Effector CD8-positive, alpha-beta T cell (primary cell): ENCODE results near the gene SKI.
"Not testable (repeated sequence)": the region's sequence is repeated elsewhere in the genome, so short reads cannot be mapped to it uniquely, and the experiment has no call there.

Source experiments
- DNase-seq: peaks from one replicate; lab custom pipeline; 2025; lab: John Stamatoyannopoulos, UW

SKI gene

GRCh38 chr1:2291577-2291976 is 63.5 kb downstream of the SKI start:
- no peak for DNase-seq

DNA sequence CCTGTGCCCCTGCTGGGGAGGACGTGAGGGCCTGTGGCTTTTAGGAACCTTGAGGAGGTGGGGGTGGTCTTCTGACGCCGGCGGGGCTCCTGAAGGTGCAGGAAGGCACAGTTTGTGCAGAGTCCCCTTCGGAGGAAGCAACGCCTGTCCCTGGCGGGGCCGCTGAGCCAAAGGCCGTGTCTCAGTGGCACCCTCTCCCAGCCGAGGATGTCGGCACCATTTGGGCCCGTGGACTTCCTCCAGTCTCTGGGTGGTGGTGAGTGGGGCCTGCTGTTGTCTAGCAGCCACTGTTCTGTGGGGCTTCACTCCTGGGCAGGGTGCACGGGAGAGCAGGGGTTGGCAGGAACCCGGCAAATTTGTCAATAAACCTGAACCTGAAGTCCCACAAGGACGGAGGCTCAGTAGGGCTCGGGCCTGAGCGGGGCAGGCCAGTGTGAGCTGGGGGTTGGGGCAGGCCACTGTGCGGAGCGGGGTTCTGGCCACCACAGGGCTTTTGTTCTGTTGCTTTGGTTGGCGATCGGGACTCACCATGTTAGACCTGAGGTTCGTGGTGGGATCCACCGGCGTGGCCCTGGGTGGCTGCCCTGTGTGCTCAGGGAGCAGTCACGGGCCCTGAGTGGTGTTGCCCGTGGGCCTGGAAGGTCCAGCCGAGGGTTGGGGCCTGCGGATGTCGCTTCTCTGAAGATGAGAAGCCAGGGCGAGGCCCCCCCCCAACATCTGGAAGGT is 64.8 kb downstream of the SKI start:
- no peak for DNase-seq

DNA sequence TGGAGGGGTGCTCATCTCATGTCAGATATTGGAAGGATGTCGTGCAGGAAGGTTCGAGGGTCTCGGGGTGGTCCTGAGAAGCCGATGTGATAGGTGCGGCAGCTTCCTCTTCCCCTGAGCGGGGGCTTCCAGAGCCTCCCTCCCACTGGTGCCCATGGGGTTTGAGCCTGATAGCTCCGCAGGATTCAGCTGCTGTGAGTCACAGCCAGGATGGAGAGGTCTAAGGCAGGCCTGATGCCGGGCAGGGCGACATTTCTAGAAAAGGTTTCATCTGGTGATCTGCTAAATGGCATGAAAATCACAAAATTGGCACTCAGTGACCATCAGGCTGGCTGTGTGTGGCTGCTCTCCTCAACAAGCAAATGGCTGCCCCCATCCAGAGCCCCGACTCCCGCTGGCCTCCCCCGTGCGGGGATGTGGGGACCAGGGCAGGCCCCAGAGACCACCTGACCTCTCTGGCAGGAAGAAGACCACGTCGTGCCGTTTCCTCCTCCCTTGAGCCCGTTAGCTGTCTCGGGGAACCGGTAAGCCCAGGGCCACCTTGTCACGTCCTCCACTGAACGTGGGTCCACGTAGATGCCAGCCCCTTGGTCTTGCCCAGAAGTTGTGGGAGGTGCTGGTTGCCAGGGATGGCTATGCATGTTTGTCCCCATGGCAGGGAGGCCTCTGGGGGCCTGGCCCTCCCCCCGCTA is 66.1 kb downstream of the SKI start:
- no peak for DNase-seq

DNA sequence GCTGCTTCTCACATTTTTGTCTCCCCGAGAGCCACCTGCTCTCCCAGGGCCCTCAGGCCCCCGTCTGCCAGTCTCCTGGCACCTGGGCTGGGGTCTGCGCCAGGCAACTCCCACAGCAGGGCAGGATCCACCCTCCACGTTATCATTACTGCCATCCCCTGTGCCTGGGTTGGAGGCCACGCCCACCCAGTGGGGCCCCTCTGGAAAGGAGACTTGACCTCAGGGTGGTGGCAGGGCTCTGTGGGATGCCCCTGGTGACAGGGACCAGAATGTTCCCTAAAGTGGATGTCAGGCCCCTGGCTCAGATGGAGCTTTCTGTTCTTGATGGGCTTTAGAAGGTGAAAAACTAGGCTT is 66.6 kb downstream of the SKI start:
- DNase-seq = no peak

GRCh38 chr1:2295526-2295925 is 67.4 kb downstream of the SKI start:
- no peak for DNase-seq

DNA sequence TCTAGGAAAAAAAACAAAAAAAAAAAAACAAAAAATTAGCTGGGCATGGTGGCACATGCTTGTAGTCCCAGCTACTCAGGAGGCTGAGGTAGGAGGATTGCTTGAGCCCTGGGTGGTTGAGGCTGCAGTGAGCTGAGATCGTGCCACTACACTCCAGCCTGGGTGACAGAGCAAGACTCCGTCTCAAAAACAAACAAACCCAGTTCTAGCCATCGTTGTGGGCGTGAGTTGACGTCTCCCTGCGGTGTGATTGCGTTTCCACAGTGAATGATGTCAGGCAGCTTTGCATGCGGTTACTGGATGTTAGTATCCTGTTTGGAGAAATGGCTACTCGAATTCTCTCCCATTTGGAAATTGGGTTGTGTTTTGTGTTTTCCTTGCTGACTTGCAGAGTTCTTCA is 68.1 kb downstream of the SKI start:
- not testable (repeated sequence) for DNase-seq

DNA sequence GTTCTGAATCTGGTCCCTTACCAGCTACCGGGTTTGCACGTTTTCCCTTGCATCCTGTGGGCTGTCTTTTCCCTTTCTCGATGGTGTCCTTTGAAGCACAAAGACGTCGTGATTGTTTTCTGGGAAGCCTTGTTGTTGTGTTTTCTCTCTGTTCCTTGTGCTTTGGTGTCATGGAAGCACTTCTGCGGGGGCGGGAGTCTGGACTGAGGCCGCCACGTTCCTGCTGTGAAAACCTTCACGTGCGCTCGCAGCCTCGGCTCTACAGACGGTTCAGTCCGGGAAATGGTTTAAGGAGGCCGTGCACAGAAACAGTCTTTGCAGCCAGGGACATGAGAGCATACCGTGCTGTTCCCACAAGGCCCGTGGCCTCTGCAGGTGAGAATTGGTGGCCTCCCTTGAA is 68.5 kb downstream of the SKI start:
- DNase-seq = no peak

DNA sequence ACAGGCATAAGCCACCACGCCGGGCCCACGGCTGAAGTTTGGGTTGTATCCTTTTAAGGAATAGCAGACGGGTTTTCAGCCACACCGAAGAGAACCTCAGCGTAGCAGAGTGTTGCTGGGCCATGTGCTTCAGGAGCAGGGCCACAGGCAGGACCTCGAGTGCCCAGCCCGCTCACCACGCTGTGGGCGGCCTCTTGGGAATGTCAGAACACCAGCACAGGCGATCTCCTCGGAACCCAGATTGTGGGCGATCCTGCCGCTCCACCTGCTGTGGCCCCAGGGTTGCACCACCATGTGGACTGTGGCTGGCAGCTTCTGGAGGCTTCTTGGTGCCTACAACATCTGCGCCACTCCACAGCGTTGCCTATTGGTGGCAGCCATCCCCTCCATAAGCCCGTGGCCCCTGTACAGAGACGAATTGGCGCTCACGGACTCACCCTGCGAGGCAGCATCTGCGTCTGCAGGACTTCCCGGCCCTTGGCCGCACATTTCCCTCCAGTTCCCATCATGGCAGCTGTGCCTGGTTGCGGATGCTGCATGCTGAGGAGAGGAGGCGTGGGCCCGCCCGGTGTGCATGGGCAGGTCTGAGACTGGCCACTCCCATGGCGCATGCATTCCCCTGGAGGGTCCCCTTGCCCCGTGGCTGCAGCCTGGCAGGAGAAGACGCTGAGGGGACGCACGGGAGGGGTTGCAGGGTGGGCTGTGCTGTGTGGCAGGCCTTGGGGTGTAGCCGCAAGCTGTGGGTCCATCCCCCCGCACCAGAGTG is 69.3 kb downstream of the SKI start:
- no peak for DNase-seq

DNA sequence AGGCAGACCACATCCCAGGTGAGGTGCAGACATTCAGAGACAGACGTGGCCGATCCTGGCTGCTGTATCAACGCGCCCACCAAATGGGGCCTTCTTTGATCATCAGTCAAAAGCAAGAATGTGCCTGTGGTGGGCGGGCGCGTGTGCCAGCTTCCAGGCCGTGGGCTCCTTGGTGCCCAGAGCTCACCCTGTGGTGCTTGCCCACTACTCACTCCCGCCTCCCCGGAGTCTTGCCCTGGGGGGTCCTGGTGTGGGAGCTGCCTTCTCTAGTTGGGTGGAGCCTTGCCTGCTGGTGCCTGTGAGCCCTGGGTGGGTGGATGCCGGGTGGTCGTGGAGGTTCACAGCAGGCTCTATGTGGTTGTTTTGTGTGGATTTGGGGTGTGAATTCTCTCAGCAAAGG is 70.6 kb downstream of the SKI start:
- DNase-seq = no peak

DNA sequence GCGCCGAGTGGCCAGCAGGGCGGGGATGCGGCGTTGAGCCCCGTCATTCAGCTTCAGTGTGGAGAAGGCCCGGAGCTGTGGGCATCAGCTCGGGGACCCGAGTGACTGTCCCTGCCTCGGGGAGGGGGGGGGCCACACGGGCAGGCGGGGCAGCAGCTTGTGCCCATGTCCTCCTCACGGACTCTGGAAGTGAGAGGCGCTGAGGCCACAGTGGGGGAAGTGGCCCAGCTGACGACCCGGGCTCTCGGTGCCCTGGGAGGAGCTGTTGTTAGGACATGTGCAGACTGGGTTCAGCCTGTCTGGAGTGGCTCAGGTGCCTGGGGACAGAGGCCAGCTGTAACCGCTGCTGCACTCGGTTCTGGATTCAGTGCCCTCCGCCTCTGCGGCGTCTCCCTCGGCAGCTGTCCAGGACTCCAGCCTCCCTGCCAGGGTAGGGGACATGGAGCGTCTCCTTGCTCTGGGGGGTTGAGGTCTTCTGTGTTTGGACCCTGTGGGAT is 71.1 kb downstream of the SKI start:
- DNase-seq = no peak

GRCh38 chr1:2300004-2300771 is 72.1 kb downstream of the SKI start:
- DNase-seq = peak; percentile 54

- DNase-seq = peak; percentile 85
Observed at GRCh38 chr1:2300851-2301606, 72.9 kb downstream of the SKI start.

DNA sequence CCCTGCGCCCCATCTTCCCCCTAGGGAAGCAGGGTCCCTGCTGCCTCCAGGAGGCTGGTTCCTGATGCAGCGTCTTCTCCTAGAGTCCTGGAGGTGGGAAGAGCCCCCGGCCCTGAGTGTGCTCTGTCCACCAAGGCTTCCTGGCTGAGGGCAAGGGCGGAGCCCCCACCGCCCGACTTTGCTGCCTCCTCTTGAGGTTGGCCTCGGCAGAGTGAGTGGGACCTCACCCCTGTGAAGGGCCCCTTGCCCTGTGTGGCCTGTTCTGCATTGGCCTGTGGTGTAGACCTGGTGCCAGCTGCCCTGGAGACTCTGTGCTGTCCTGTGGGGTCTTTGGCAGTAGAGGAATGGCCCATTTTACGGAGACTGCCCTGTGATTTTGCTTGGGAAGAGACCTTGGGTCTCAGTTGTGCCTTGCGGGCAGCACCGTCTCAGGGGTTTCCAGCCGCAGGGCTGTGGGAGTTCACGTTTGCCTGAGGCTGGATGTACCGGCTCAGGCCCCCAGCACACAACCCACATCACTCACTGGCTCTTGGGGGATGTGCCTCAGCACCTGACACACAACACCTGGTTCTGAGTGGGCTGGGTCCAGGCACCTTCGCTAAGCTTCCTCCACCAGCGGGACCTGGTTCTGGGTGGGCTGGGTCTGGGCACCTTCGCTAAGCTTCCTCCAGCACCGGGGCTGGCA is 73.6 kb downstream of the SKI start:
- peak; percentile 24 for DNase-seq

DNA sequence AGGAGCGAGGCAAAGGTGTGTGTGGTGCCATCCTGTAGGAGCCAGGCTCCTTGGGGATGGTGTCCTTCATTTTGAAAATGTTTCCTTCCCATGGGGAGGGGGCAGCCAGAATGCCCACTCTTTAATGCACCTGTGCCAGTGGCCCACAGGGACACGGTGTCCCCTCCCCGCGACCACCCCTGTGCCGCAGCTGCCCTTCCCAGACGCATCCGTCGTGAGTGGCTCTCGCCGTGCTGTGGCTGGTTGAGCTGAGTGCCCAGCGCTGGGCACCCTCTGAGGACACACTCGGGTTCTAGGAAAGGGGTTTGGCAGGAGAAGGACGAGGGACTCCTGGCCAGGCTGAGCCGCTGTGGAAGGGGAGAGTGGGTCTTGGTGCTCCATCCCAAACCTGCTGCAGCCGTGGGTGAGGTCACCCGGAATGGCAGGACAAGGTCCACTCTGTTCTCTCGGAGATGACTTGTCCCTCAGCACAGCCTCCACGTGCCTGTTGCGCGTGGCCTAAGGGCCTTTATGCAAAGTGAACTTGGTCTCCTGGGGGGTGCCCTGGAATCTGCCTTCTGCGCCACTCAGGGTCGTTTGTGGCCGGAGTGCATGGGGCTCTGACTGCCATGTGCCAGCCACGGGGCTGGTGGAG is 74.3 kb downstream of the SKI start:
- DNase-seq = no peak

GRCh38 chr1:2303016-2303775 is 75.1 kb downstream of the SKI start:
- DNase-seq = no peak

GRCh38 chr1:2303781-2304180 is 75.7 kb downstream of the SKI start:
- no peak for DNase-seq

GRCh38 chr1:2304282-2304681 is 76.2 kb downstream of the SKI start:
- DNase-seq = no peak

DNA sequence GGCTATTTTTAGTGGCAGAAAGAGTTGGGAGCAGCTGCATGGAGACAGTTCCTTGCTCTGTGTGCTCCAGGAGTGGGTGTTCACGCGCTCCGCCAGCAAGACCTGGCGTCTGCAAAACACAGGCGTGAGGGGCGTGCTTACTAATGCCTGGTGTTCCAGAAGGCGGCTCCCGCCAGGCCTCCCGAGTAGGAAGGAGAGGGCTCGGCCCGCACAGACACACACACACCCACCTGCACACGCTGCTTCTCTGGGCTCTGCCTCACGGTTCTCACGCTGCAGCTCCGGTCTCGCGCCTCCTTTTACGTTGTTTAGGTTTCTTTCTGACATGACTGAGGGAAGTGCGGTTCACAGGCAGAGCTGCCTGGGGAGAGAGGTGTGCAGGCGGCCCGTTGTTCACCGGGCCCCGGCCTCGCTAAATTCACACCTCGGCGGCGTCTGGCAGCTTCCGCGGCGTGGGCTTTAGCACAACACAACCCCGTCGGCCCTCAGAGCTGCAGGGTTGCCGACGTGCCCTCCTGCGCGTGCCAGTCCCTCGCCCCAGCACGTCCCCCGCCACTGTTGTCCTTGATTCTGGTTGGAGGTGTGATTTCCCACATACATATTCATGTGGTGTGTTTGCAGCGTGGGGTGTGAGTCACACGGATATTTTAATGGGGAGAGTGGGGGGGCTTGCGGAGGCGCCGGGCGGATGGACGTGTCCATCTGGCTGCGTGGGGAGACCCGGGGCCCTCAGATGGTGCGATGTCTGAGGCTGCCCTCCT is 77.0 kb downstream of the SKI start:
- DNase-seq = no peak
